AG10803 (cell line): Measurements from ENCODE around the gene ITLN2.
"Not testable (repeated sequence)": the region's sequence is repeated elsewhere in the genome, so short reads cannot be mapped to it uniquely, and the experiment has no call there.

Source experiments
- DNase-seq: peaks from one replicate; pipeline ENCODE4 v3.0.0; 2010; ENCODE audit warnings: low read depth
- H3K4me3 ChIP-seq: 2 replicates; pipeline ENCODE4 v1.5.1; 2011; ENCODE audit warnings: mild to moderate bottlenecking, low read length, control low read depth
- TF ChIP-seq, protein P1 (sequence below): conservative IDR thresholded peaks from 2 replicates; pipeline ENCODE4 v1.5.1; 2011; ENCODE audit warnings: mild to moderate bottlenecking, low read length, control low read depth, inconsistent platforms

The ITLN2 gene

DNA sequence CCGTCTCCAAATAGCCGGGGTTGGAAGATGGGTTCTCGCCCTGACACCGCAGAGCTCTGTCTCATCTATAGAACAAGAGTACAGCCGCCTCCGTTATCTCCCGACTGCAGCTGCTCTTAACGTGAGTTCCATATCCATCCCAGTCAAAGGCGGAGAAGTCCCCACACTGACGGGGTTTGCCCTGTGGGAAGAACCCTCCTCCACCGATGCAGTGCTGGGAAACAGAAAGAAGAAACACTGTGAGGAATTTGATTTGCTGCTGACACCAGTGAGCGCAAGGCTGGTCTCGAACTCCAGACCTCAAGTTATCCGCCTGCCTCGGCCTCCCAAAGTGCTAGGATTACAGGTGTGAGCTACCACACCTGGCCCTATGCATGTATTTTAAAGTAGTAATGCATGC is 9.5 kb downstream of the ITLN2 start:
- no peak for DNase-seq
- TF ChIP-seq, protein P1, sequence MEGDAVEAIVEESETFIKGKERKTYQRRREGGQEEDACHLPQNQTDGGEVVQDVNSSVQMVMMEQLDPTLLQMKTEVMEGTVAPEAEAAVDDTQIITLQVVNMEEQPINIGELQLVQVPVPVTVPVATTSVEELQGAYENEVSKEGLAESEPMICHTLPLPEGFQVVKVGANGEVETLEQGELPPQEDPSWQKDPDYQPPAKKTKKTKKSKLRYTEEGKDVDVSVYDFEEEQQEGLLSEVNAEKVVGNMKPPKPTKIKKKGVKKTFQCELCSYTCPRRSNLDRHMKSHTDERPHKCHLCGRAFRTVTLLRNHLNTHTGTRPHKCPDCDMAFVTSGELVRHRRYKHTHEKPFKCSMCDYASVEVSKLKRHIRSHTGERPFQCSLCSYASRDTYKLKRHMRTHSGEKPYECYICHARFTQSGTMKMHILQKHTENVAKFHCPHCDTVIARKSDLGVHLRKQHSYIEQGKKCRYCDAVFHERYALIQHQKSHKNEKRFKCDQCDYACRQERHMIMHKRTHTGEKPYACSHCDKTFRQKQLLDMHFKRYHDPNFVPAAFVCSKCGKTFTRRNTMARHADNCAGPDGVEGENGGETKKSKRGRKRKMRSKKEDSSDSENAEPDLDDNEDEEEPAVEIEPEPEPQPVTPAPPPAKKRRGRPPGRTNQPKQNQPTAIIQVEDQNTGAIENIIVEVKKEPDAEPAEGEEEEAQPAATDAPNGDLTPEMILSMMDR = no peak
- no peak overlapping the region for H3K4me3 ChIP-seq

DNA sequence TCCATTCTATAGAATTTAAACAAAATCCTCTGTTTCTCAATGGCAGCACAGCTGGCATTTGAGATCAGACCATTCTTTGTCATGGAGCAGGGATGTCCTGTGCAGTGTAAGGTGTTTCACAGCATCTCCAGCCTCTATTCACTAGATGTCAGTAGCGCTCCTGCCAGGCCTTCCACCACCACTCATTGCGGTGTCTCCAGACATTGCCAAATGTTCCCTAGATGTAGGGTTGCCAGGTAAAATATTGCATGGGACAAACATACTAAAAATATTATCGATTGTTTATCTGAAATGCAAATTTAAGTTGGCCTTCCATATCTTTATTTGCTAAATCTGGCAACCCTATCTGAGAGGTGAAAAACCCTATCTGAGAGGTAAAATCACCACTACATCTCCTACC is 11.7 kb downstream of the ITLN2 start:
- TF ChIP-seq, protein P1 = peak; percentile 9; the same call in 1 of the 2 replicates
- DNase-seq = no peak
- H3K4me3 ChIP-seq = no peak overlapping the region

DNA sequence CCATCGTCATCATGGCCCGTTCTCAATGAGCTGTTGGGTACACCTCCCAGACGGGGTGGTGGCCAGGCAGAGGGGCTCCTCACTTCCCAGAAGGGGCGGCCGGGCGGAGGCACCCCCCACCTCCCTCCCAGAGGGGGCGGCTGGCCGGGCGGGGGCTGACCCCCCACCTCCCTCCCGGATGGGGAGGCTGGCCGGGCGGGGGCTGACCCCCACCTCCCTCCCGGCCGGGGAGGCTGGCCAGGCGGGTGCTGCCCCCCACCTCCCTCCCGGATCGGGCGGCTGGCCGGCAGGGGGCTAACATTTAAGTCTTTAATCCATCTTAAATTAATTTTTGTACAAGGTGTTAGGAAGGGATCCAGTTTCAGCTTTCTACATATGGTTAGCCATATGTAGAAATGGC is 17.9 kb downstream of the ITLN2 start:
- not testable (repeated sequence) for DNase-seq, H3K4me3 ChIP-seq

DNA sequence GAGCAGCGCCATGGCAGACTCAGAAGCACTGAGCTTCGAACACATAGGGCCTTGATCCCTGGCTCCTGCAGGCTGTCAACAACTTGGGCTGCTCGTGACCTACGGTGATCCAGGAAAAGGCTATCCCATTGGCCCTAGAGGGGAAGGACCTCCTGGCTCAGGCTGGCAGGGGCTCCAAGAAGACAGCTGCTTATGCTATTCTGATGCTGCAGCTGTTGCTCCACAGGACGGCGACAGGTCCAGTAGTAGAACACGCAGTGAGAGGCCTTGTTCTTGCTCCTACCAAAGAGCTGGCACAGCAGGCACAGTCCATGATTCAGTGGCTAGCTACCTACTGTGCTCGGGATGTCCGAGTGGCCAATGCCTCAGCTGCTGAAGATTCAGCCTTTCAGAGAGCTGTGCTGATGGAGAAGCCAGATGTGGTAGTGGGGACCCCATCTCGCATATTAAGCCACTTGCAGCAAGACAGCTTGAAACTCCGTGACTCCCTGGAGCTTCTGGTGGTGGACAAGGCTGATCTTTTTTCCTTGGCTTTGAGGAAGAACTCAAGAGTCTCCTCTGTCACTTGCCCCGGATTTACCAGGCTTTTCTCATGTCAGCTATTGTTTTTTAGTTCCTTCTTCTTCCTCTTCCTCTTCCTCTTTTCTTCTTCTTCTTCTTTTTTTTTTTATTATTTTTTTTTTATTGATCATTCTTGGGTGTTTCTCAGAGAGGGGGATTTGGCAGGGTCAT is 18.9 kb downstream of the ITLN2 start:
- DNase-seq = no peak
- TF ChIP-seq, protein P1 = no peak

DNA sequence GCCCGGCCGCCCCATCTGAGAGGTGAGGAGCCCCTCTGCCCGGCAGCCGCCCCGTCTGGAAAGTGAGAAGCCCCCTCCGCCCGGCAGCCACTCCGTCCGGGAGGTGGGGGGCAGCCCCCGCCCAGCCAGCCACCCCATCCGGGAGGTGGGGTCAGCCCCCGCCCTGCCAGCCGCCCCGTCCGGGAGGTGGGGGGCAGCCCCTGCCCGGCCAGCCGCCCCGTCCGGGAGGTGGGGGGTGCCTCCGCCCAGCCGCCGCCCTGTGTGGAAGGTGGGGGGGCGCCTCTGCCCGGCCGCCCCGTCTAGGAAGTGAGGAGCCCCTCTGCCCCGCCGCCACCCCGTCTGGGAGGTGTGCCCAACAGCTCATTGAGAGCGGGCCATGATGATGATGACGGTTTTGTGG is 21.3 kb downstream of the ITLN2 start:
- DNase-seq, H3K4me3 ChIP-seq: not testable (repeated sequence)

More for the DNA sequence above, 18.9 kb downstream of the ITLN2 start:
- no peak overlapping the region for H3K4me3 ChIP-seq

DNA sequence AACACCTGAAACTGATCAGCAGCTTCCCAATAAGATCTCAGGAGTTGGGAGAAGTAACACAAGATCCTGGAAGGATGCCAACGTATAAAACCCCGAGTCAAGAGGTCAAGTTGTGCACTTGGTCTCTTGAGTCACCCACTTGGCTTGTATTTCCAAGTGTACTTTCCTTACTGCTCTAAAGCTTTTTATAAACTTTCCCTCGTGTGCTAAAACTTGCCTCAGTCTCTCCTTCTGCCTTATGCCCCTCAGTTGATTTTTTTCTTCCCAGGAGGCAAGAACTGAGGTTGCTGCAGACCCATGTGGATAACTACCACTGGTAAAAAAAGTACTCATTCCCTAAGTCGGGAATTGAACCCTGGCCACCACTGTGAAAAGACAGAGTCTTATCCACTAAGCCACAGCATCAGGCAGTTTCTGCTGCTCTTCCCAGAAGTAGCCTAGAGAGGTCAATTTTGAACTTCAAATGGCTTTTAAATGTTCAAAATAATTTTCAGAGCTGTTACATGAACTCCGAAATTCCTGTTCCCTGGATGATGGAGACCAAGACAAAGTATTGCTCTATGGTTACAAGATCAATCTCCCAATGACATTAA is 28.9 kb downstream of the ITLN2 start:
- no peak overlapping the region for H3K4me3 ChIP-seq
- TF ChIP-seq, protein P1 = no peak
- no peak for DNase-seq

DNA sequence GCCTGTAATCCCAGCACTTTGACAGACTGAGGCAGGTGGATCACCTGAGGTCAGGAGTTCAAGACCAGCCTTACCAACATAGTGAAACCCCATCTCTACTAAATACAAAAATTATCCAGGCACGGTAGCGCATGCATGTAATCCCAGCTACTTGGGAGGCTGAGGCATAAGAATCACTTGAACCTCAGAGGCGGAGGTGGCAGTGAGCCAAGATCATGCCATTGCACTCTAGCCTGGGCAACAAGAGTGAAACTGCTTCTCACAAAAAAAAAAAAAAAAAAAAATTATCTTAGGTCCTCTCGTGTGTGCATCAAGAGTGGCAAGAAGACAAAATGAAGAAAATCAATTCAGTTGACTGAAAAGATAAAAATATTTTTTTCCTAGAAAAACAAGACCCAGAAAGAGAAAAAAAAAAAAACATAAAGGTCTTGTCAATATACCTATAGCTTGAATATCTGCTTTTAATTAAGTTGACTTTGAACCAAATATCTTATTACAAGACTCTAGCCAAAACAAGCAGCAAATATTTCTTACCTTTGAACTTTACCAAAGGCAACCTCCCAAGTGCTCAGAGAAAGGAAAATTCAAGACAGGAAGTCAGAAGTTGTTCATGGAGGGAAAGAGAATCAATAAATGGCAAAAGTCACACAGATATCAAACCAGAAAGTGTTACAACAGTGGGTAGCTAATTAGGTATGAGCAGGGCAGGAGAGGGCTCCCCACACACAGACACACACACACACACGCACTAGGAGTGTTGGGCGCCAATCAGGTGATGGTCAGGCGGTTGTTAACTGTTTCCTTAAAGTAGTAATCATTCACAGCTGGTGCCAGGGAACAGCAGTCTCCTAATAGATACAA is 29.6 kb downstream of the ITLN2 start:
- TF ChIP-seq, protein P1 = no peak
- no peak for DNase-seq
- H3K4me3 ChIP-seq = no peak overlapping the region

DNA sequence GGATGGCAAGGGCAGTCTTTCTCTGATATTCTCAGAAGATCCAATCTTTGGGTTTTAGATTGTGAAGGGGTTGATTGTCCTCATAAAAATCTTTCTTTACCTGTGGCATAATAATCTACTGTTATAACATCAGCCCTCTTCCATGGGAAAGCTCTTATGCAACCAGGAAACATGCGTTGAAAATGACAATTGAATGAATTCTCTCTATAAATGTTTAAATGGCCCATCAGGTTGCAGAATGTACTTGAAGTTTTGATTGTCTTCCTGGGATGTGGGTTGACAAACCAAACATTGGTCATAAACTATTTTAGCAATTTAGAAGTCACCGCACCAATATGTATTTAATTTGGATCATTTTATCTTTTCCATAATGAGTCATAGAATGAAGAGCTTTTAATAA is 37.9 kb downstream of the ITLN2 start:
- H3K4me3 ChIP-seq = no peak overlapping the region
- DNase-seq = no peak
- TF ChIP-seq, protein P1 = no peak

DNA sequence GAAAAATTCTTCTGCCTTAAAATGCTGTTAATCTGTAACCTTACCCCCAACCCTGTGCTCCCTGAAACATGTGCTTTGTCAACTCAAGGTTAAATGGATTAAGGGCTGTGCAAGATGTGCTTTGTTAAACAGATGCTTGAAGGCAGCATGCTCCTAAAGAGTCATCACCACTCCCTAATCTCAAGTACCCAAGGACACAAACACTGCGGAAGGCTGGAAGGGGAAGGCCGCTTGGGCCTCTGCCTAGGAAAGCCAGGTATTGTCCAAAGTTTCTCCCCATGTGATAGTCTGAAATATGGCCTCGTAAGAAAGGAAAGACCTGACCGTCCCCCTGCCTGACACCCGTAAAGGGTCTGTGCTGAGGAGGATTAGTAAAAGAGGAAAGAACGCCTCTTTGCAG is 41.4 kb downstream of the ITLN2 start:
- DNase-seq = not testable (repeated sequence)

More for the DNA sequence above, 41.4 kb downstream of the ITLN2 start:
- H3K4me3 ChIP-seq = not testable (repeated sequence)
